Kidney tubule cell (primary cell): Measurements from ENCODE around the gene ZC3H14.
"Not testable (repeated sequence)": the region's sequence is repeated elsewhere in the genome, so short reads cannot be mapped to it uniquely, and the experiment has no call there.

Experiments
- DNase-seq: peaks from one replicate; pipeline ENCODE4 v3.0.0-alpha.2; 2018; ENCODE audit warnings: low spot score

ZC3H14 gene

GRCh38 chr14:88562831-88563686 lies at the start of gene ZC3H14:
ZC3H14 (plus strand) TSS chr14:88563037; CDS start chr14:88563134, 97 bp downstream.
- peak; percentile 90 for DNase-seq

GRCh38 chr14:88515499-88516221 lies 47.2 kb upstream of the ZC3H14 start:
- no peak for DNase-seq

GRCh38 chr14:88516861-88517357 lies 45.9 kb upstream of the ZC3H14 start:
- peak; percentile 20 for DNase-seq

GRCh38 chr14:88518592-88519512 lies 44.0 kb upstream of the ZC3H14 start:
- peak; percentile 65 for DNase-seq

- no peak for DNase-seq
Observed at GRCh38 chr14:88519907-88520306, 42.9 kb upstream of the ZC3H14 start.

GRCh38 chr14:88521818-88522217 lies 41.0 kb upstream of the ZC3H14 start:
- DNase-seq, result no peak

- DNase-seq, result no peak
Observed at GRCh38 chr14:88522393-88522792, 40.4 kb upstream of the ZC3H14 start.

GRCh38 chr14:88529889-88530288 lies 32.9 kb upstream of the ZC3H14 start:
- DNase-seq, result not testable (repeated sequence)

GRCh38 chr14:88533064-88533602 lies 29.7 kb upstream of the ZC3H14 start:
- no peak for DNase-seq

- DNase-seq, result peak; percentile 85
Observed at GRCh38 chr14:88535149-88535548, 27.7 kb upstream of the ZC3H14 start.

GRCh38 chr14:88535813-88536212 lies 27.0 kb upstream of the ZC3H14 start:
- DNase-seq, result no peak

GRCh38 chr14:88541324-88541723 lies 21.5 kb upstream of the ZC3H14 start:
- peak; percentile 75 for DNase-seq

- DNase-seq, result no peak
Observed at GRCh38 chr14:88542857-88543795, 19.7 kb upstream of the ZC3H14 start.

GRCh38 chr14:88545256-88545655 lies 17.6 kb upstream of the ZC3H14 start:
- DNase-seq, result no peak

GRCh38 chr14:88546621-88547385 lies 16.0 kb upstream of the ZC3H14 start:
- DNase-seq, result peak; percentile 52

GRCh38 chr14:88547386-88547780 lies 15.5 kb upstream of the ZC3H14 start:
- DNase-seq, result no peak

- DNase-seq, result no peak
Observed at GRCh38 chr14:88550078-88550477, 12.8 kb upstream of the ZC3H14 start.

- peak; percentile 87 for DNase-seq
Observed at GRCh38 chr14:88551094-88551870, 11.6 kb upstream of the ZC3H14 start.

GRCh38 chr14:88551980-88552431 lies 10.8 kb upstream of the ZC3H14 start:
- no peak for DNase-seq
